PC-3 (cell line): ENCODE results near the gene NRCAM.

ENCODE experiments used
- EZH2 ChIP-seq: fragments of 300-600 bp; sonication (generic); IDR thresholded peaks from one replicate; pipeline ENCODE4 v1.6.1; 2017; ENCODE audit warnings: antibody characterized with exemption, mild to moderate bottlenecking, low read length; ENCODE audit not compliant: unreplicated experiment
- EZH2phosphoT487 ChIP-seq: fragments of 300-600 bp; sonication (generic); IDR thresholded peaks from 2 replicates; pipeline ENCODE4 v1.6.1; 2018; ENCODE audit warnings: mild to moderate bottlenecking, antibody characterized with exemption, low read length, borderline replicate concordance
- TF ChIP-seq, protein P1 (sequence below): fragments of 300-600 bp; sonication (generic); conservative IDR thresholded peaks from 2 replicates; pipeline ENCODE4 v1.5.1; 2017; ENCODE audit warnings: antibody characterized with exemption, low read depth, mild to moderate bottlenecking, low read length

DNA sequence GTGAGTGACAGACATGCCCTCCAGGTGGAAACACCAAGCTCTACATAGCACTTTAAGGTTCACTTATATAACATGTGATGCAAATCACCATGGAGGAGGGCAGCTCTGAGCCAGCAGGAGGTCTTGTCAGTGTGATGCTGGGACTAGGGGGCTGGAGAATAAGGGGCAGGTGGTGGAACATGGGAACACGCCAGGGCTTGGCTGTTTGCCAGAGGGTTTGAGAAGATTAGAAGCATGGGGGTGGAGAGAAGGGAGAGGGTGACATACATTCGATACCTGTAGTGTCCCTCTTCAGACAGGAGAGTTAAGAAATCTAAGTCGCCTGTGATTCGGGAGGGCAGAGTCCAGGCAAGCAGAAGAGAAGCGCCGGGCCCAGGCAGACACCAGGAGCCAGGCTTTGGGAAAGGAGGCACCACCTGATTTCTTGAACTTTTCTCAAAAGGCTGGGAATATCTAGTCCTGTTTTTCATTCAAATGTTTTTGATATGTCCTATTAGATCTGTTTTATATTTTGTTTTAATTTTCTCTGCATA is 309.1 kb downstream of the NRCAM start:
- TF ChIP-seq, protein P1, sequence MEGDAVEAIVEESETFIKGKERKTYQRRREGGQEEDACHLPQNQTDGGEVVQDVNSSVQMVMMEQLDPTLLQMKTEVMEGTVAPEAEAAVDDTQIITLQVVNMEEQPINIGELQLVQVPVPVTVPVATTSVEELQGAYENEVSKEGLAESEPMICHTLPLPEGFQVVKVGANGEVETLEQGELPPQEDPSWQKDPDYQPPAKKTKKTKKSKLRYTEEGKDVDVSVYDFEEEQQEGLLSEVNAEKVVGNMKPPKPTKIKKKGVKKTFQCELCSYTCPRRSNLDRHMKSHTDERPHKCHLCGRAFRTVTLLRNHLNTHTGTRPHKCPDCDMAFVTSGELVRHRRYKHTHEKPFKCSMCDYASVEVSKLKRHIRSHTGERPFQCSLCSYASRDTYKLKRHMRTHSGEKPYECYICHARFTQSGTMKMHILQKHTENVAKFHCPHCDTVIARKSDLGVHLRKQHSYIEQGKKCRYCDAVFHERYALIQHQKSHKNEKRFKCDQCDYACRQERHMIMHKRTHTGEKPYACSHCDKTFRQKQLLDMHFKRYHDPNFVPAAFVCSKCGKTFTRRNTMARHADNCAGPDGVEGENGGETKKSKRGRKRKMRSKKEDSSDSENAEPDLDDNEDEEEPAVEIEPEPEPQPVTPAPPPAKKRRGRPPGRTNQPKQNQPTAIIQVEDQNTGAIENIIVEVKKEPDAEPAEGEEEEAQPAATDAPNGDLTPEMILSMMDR, result no peak
- TF ChIP-seq EZH2phosphoT487, result no peak
- TF ChIP-seq EZH2, result no peak
